ENCODE results near the gene ZNF853. TPM values are rescaled to one million over a fixed set of nuclear protein-coding genes. Genes with fewer than 3 reads are reported as not detected.

The ZNF853 gene
- total RNA-seq, 1 donor, result under 0.01 TPM

- Histone ChIP-seq H3K36me3 (ENCODE audit: insufficient read depth, low read length) (peaks cover 14% of the 10 kb centered on the region), H3K9me3 (ENCODE audit: low read depth, low read length) (no peaks in the 10 kb centered on the region), H2AFZ (ENCODE audit: low read length) (no peak overlapping the region)
Observed at GRCh38 chr7:6654842-6655610, 39.6 kb downstream of the ZNF853 start.

GRCh38 chr7:6655636-6656385 is 40.4 kb downstream of the ZNF853 start:
- H3K4me1 ChIP-seq (ENCODE audit: insufficient read depth, low read length), result no peaks in the 10 kb centered on the region
- H3K27ac ChIP-seq (ENCODE audit: low read depth, low read length), result no peak overlapping the region
- H4K20me1 ChIP-seq (ENCODE audit: insufficient read depth, low read length), result peaks cover 7% of the 10 kb centered on the region
- H3K4me2 ChIP-seq (ENCODE audit: insufficient read depth, low read length), result no peak overlapping the region
- H3K27me3 ChIP-seq (ENCODE audit: insufficient read depth, low read length), result no peaks in the 10 kb centered on the region
- DNase-seq (ENCODE audit: insufficient read length, low spot score, missing footprints), result peak; percentile 81
- no peak for TF ChIP-seq CTCF (IDR thresholded peaks at IDR 0.05; ENCODE audit: extremely low read depth, low read depth, low read length)
- H3K79me2 ChIP-seq (ENCODE audit: insufficient read depth, low read length), result no peaks in the 10 kb centered on the region
- H3K36me3 ChIP-seq (ENCODE audit: insufficient read depth, low read length), result peaks cover 11% of the 10 kb centered on the region
- no peaks in the 10 kb centered on the region for H3K9me3 ChIP-seq (ENCODE audit: low read depth, low read length)
- no peak overlapping the region for H3K4me3 ChIP-seq (ENCODE audit: insufficient read depth, low read length)
- H2AFZ ChIP-seq (ENCODE audit: low read length), result no peak overlapping the region

More at GRCh38 chr7:6654842-6655610, 39.6 kb downstream of the ZNF853 start:
- peak; percentile 75 for DNase-seq (ENCODE audit: insufficient read length, low spot score, missing footprints)
- Histone ChIP-seq H3K4me1 (ENCODE audit: insufficient read depth, low read length) (no peaks in the 10 kb centered on the region), H3K79me2 (ENCODE audit: insufficient read depth, low read length) (no peaks in the 10 kb centered on the region), H4K20me1 (ENCODE audit: insufficient read depth, low read length) (peaks cover 8% of the 10 kb centered on the region), H3K4me2 (ENCODE audit: insufficient read depth, low read length) (no peak overlapping the region), H3K4me3 (ENCODE audit: insufficient read depth, low read length) (no peak overlapping the region), H3K27ac (ENCODE audit: low read depth, low read length) (no peak overlapping the region), H3K27me3 (ENCODE audit: insufficient read depth, low read length) (no peaks in the 10 kb centered on the region)
- TF ChIP-seq CTCF (IDR thresholded peaks at IDR 0.05; ENCODE audit: extremely low read depth, low read depth, low read length), result no peak

DNA sequence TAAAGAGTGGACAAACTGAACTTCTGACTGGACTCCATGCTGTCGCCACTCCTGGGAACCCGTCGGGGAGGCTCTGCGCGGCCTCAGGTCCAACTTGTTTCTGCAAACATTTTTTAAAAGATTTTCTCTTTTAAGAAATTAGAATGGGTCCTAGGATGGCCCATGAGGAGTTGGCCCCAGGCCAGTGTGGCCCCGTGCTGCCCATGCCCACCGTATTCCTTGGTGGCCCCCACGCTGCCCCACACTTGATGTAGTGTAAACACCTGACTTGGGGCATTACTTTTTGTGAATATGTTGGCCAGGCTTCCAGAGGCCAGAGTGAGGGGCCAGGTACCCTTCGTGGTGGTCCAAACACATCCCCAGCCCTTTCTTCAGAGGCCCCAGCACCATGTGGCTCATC is 41.0 kb downstream of the ZNF853 start:
- Histone ChIP-seq H3K27me3 (ENCODE audit: insufficient read depth, low read length) (no peaks in the 10 kb centered on the region), H3K4me2 (ENCODE audit: insufficient read depth, low read length) (no peak overlapping the region), H3K4me1 (ENCODE audit: insufficient read depth, low read length) (no peaks in the 10 kb centered on the region), H3K4me3 (ENCODE audit: insufficient read depth, low read length) (no peak overlapping the region), H3K36me3 (ENCODE audit: insufficient read depth, low read length) (peaks cover 11% of the 10 kb centered on the region), H3K27ac (ENCODE audit: low read depth, low read length) (no peak overlapping the region), H2AFZ (ENCODE audit: low read length) (no peak overlapping the region), H4K20me1 (ENCODE audit: insufficient read depth, low read length) (peaks cover 7% of the 10 kb centered on the region), H3K9me3 (ENCODE audit: low read depth, low read length) (no peaks in the 10 kb centered on the region), H3K79me2 (ENCODE audit: insufficient read depth, low read length) (no peaks in the 10 kb centered on the region)
- DNase-seq (ENCODE audit: insufficient read length, low spot score, missing footprints), result peak; percentile 58
- no peak for TF ChIP-seq CTCF (IDR thresholded peaks at IDR 0.05; ENCODE audit: extremely low read depth, low read depth, low read length)
